Endodermal cell (in vitro differentiated cells): Measurements from ENCODE around the gene DTWD2. TPM values are rescaled to one million over a fixed set of nuclear protein-coding genes. Genes with fewer than 3 reads are reported as not detected.
A peak's percentile ranks its signal among the peaks of the same experiment; 100 is the strongest.
"Not testable (repeated sequence)": the region's sequence is repeated elsewhere in the genome, so short reads cannot be mapped to it uniquely, and the experiment has no call there.

Experiments used
- DNase-seq: peaks from one replicate; pipeline ENCODE4 v3.0.0-alpha.2; 2017
- H3K27ac ChIP-seq: 2 replicates; pipeline ENCODE4 v1.5.1; 2013; ENCODE audit warnings: mild to moderate bottlenecking, low read depth, low read length, moderate library complexity
- H3K27me3 ChIP-seq: 2 replicates; pipeline ENCODE4 v1.6.1; 2013; ENCODE audit warnings: mild to moderate bottlenecking, low read length, moderate library complexity; ENCODE audit not compliant: insufficient read depth, control insufficient read depth, poor library complexity, severe bottlenecking
- H3K36me3 ChIP-seq: 2 replicates; pipeline ENCODE4 v1.7.0; 2013; ENCODE audit warnings: mild to moderate bottlenecking, low read length, moderate library complexity; ENCODE audit not compliant: control insufficient read depth, insufficient read depth
- H3K4me1 ChIP-seq: one replicate; pipeline ENCODE4 v1.7.0; 2013; ENCODE audit warnings: low read length; ENCODE audit not compliant: control insufficient read depth, insufficient read depth
- H3K4me3 ChIP-seq: 2 replicates; pipeline ENCODE4 v1.5.1; 2013; ENCODE audit warnings: mild to moderate bottlenecking, low read length, moderate library complexity
- H3K9ac ChIP-seq: 2 replicates; pipeline ENCODE4 v1.6.1; 2013; ENCODE audit warnings: mild to moderate bottlenecking, low read length, moderate library complexity; ENCODE audit not compliant: poor library complexity, severe bottlenecking; ENCODE audit errors: extremely low read depth
- H3K9me3 ChIP-seq: 2 replicates; pipeline ENCODE4 v1.6.1; 2013; ENCODE audit warnings: mild to moderate bottlenecking, low read length, moderate library complexity; ENCODE audit not compliant: control insufficient read depth
- H3K27ac Mint-ChIP-seq: 2 replicates; pipeline ENCODE4 v1.8.0; 2020; ENCODE audit warnings: mixed read lengths
- H3K27me3 Mint-ChIP-seq: 2 replicates; pipeline ENCODE4 v1.8.0; 2021; ENCODE audit warnings: mild to moderate bottlenecking, mixed read lengths; ENCODE audit not compliant: insufficient read depth
- H3K36me3 Mint-ChIP-seq: 2 replicates; pipeline ENCODE4 v1.8.0; 2020; ENCODE audit warnings: low read depth, mixed read lengths
- H3K4me1 Mint-ChIP-seq: 2 replicates; pipeline ENCODE4 v1.8.0; 2020; ENCODE audit warnings: mixed read lengths
- H3K4me3 Mint-ChIP-seq: 2 replicates; pipeline ENCODE4 v1.8.0; 2020; ENCODE audit warnings: mild to moderate bottlenecking, moderate library complexity, mixed read lengths
- H3K9me3 Mint-ChIP-seq: 2 replicates; pipeline ENCODE4 v1.8.0; 2020; ENCODE audit warnings: mild to moderate bottlenecking, mixed read lengths
- WGBS, 2 experiments: methylation state at CpG; one replicate each; pipeline versions ENCODE4 v1.1.5 to v1.1.7; 2013; ENCODE audit warnings: missing lambda C conversion rate in 2 of 2, mixed read lengths in 1 of 2; ENCODE audit not compliant: insufficient coverage in 1 of 2, insufficient read length in 1 of 2; 5-methylcytosine and 5-hydroxymethylcytosine counted together
- total RNA-seq, 2 donors: library from RNA; stranded (reverse); fragmentation: NEBNext Ultra II Directional in 1 of 2; extraction: Animal tissue kit (Norgen Biotek cat#: 25700) in 1 of 2; gene quantifications; 2 replicates in 1 of 2; 3 replicates in 1 of 2; pipeline ENCODE4 v1.2.1, GENCODE V29; 2021
- TF ChIP-seq, protein P1 (sequence below): fragments of 200-600 bp; sonication (generic); conservative IDR thresholded peaks from 2 replicates; pipeline ENCODE4 v1.5.0; 2021; ENCODE audit warnings: antibody characterized with exemption, mild to moderate bottlenecking

The DTWD2 gene
- total RNA-seq, 2 donors from 2014 or later: 15.2 to 34.9 TPM

DNA sequence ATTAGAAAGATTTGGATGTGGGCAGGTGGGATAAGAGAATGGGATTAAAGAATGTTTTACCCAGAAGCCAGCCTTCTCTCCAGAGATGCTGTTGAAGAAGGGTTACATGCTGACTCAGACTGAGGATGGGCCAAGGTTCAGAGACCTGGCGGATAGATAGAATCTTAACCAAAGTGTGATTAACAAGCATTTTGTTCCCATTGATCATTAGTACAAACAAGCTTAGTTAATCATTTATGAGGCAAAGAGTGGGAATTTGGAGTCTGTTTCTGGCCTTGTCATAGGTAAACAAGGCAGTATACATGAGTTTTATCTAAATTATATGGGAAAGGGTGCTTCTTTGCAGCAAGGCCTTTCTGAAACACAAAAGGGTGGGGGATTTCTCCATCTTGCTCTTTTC, 20.8 kb upstream of the DTWD2 start:
- 60% methylated on average over 1 of the region's 1 CpG; no CpG with 5 or more reads in 1 of the 2 experiments for WGBS, 2 experiments

DNA sequence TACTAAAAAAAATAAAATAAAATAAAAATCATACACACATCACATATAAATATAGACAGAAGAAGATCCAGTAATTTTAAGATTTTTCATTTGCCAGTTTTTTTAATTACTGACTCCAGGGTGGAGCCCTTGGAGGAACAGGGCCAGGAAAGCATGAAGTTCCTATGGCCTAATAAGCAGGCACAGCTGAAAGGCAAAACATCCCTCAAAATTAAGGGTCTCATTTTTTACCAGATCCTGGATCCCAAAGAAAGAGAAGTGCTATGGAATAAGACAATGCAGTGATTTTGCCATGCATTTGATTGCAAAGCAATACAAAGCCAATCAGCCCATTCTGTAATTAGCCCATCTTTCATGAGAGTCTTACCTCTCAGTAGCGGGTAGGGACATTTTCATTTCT, 11.3 kb upstream of the DTWD2 start:
- Mint-ChIP-seq H3K27ac (no peak overlapping the region), H3K36me3 (peaks cover 9% of the 10 kb centered on the region), H3K4me1 (no peaks in the 10 kb centered on the region), H3K9me3 (peaks cover 76% of the 10 kb centered on the region), H3K27me3 (no peaks in the 10 kb centered on the region), H3K4me3 (no peak overlapping the region)
- H3K4me3 ChIP-seq: peak overlapping the region; percentile 31
- TF ChIP-seq, protein P1, sequence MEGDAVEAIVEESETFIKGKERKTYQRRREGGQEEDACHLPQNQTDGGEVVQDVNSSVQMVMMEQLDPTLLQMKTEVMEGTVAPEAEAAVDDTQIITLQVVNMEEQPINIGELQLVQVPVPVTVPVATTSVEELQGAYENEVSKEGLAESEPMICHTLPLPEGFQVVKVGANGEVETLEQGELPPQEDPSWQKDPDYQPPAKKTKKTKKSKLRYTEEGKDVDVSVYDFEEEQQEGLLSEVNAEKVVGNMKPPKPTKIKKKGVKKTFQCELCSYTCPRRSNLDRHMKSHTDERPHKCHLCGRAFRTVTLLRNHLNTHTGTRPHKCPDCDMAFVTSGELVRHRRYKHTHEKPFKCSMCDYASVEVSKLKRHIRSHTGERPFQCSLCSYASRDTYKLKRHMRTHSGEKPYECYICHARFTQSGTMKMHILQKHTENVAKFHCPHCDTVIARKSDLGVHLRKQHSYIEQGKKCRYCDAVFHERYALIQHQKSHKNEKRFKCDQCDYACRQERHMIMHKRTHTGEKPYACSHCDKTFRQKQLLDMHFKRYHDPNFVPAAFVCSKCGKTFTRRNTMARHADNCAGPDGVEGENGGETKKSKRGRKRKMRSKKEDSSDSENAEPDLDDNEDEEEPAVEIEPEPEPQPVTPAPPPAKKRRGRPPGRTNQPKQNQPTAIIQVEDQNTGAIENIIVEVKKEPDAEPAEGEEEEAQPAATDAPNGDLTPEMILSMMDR: no peak
- H3K27ac ChIP-seq: no peak overlapping the region
- DNase-seq: no peak
- peaks cover 50% of the 10 kb centered on the region for H3K9me3 ChIP-seq
- 98% methylated on average over 1 of the region's 1 CpG; no CpG with 5 or more reads in 1 of the 2 experiments for WGBS, 2 experiments
- H3K27me3 ChIP-seq: no peaks in the 10 kb centered on the region
- H3K9ac ChIP-seq: no peak overlapping the region
- H3K4me1 ChIP-seq: no peaks in the 10 kb centered on the region
- H3K36me3 ChIP-seq: no peaks in the 10 kb centered on the region

More for the DNA sequence above, 20.8 kb upstream of the DTWD2 start:
- Histone ChIP-seq H3K27me3 (no peaks in the 10 kb centered on the region), H3K9me3 (peaks cover 7% of the 10 kb centered on the region), H3K36me3 (no peaks in the 10 kb centered on the region), H3K27ac (no peak overlapping the region), H3K9ac (no peak overlapping the region), H3K4me1 (no peaks in the 10 kb centered on the region), H3K4me3 (peak overlapping the region; percentile 27)
- Mint-ChIP-seq H3K27ac (peak overlapping the region; percentile 69), H3K4me1 (peaks cover 8% of the 10 kb centered on the region), H3K36me3 (peaks cover 2% of the 10 kb centered on the region), H3K9me3 (peaks cover 1% of the 10 kb centered on the region), H3K27me3 (no peaks in the 10 kb centered on the region), H3K4me3 (no peak overlapping the region)
- no peak for DNase-seq
- TF ChIP-seq, protein P1: no peak

DNA sequence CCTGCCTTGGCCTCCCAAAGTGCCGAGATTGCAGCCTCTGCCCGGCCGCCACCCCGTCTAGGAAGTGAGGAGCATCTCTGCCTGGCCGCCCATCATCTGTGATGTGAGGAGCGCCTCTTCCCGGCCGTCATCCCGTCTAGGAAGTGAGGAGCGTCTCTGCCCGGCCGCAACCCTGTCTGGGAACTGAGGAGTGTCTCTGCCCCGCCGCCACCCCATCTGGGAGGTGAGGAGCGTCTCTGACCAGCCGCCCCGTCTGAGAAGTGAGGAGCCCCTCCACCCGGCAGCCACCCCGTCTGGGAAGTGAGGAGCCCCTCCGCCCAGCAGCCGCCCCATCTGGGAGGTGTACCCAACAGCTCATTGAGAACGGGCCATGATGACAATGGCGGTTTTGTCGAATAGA, 10.5 kb upstream of the DTWD2 start:
- not testable (repeated sequence) for DNase-seq, H3K36me3 ChIP-seq, H3K4me1 Mint-ChIP-seq, H3K27ac Mint-ChIP-seq, H3K9ac ChIP-seq, H3K4me3 ChIP-seq, H3K27ac ChIP-seq, H3K4me1 ChIP-seq, H3K27me3 ChIP-seq, H3K27me3 Mint-ChIP-seq, H3K36me3 Mint-ChIP-seq, H3K4me3 Mint-ChIP-seq
- WGBS, 2 experiments: 96% methylated on average over 11 to 23 of the region's 24 CpGs
- H3K9me3 ChIP-seq: peaks cover 50% of the 10 kb centered on the region
- H3K9me3 Mint-ChIP-seq: peaks cover 80% of the 10 kb centered on the region

DNA sequence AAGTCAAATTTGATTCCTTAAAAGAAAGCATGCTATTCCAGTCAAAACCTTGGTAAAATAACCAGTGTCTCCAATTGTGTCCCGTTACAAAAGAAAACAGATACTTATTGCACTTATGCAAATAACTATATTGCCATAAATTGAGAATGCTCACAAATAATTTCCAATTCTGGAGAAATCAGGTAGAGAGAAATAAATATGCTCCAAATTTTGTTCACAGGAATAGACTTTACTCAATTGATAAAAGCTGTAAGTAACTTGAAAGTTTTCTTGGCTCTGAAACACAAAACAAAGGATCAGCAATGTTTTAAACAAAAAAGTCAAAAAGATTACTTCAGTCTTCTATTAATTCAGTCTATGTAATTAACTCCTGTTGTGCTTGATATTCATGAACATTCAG, 7.8 kb upstream of the DTWD2 start:
- Mint-ChIP-seq H3K4me3 (no peak overlapping the region), H3K36me3 (peaks cover 9% of the 10 kb centered on the region), H3K4me1 (no peaks in the 10 kb centered on the region), H3K9me3 (peaks cover 85% of the 10 kb centered on the region), H3K27ac (no peak overlapping the region), H3K27me3 (no peaks in the 10 kb centered on the region)
- Histone ChIP-seq H3K4me3 (peak overlapping the region; percentile 59), H3K4me1 (no peaks in the 10 kb centered on the region), H3K9me3 (peaks cover 51% of the 10 kb centered on the region), H3K27me3 (no peaks in the 10 kb centered on the region), H3K9ac (no peak overlapping the region), H3K36me3 (no peaks in the 10 kb centered on the region), H3K27ac (no peak overlapping the region)
- WGBS, 2 experiments: 93 to 100% methylated on average over 1 of the region's 1 CpG
- DNase-seq: no peak
- TF ChIP-seq, protein P1: no peak
